ENCODE data around the gene CCDC88B. TPM values are rescaled to one million over a fixed set of nuclear protein-coding genes. Genes with fewer than 3 reads are reported as not detected.

CCDC88B gene
- total RNA-seq, 4 donors from 2014 or later, result 3.3 to 8.3 (median 5.4) TPM

- Histone ChIP-seq H3K36me3 (no peaks in the 10 kb centered on the region), H3K27ac (no peak overlapping the region), H3K4me3 (no peak overlapping the region), H3K9me3 (no peaks in the 10 kb centered on the region), H3K4me1 (peaks cover 9% of the 10 kb centered on the region), H3K27me3 (peaks cover 11% of the 10 kb centered on the region)
- no peak for DNase-seq (ENCODE audit: low spot score in 2 of 2)
- TF ChIP-seq POLR2A (IDR thresholded peaks at IDR 0.05) (no peak), EP300 (IDR thresholded peaks at IDR 0.05) (no peak), POLR2AphosphoS5 (IDR thresholded peaks at IDR 0.05) (no peak), CTCF (IDR thresholded peaks at IDR 0.05) (no peak)
- 37% methylated on average over 15 of the region's 15 CpGs for whole genome bisulfite sequencing
Observed at GRCh38 chr11:64396079-64396591, 56.1 kb downstream of the CCDC88B start.

- Histone ChIP-seq H3K27ac (no peak overlapping the region), H3K4me1 (peaks cover 9% of the 10 kb centered on the region), H3K9me3 (no peaks in the 10 kb centered on the region), H3K4me3 (no peak overlapping the region), H3K36me3 (no peaks in the 10 kb centered on the region), H3K27me3 (peaks cover 20% of the 10 kb centered on the region)
- WGBS, result 34% methylated on average over 6 of the region's 6 CpGs
- no peak for DNase-seq (ENCODE audit: low spot score in 2 of 2)
- no peak for TF ChIP-seq CTCF (IDR thresholded peaks at IDR 0.05)
- no peak for TF ChIP-seq EP300 (IDR thresholded peaks at IDR 0.05)
- no peak for TF ChIP-seq POLR2A (IDR thresholded peaks at IDR 0.05)
- TF ChIP-seq POLR2AphosphoS5 (IDR thresholded peaks at IDR 0.05), result no peak
Observed at GRCh38 chr11:64400102-64400501, 60.1 kb downstream of the CCDC88B start.

GRCh38 chr11:64400667-64401066 lies 60.7 kb downstream of the CCDC88B start:
- 85% methylated on average over 3 of the region's 3 CpGs for whole genome bisulfite sequencing
- Histone ChIP-seq H3K27ac (no peak overlapping the region), H3K4me3 (no peak overlapping the region), H3K27me3 (peaks cover 20% of the 10 kb centered on the region), H3K36me3 (no peaks in the 10 kb centered on the region), H3K4me1 (peaks cover 9% of the 10 kb centered on the region), H3K9me3 (no peaks in the 10 kb centered on the region)
- DNase-seq (ENCODE audit: low spot score in 2 of 2), result no peak
- TF ChIP-seq CTCF (IDR thresholded peaks at IDR 0.05) (no peak), POLR2AphosphoS5 (IDR thresholded peaks at IDR 0.05) (no peak), POLR2A (IDR thresholded peaks at IDR 0.05) (no peak), EP300 (IDR thresholded peaks at IDR 0.05) (no peak)

GRCh38 chr11:64401775-64402174 lies 61.8 kb downstream of the CCDC88B start:
- Histone ChIP-seq H3K27ac (no peak overlapping the region), H3K4me3 (no peak overlapping the region), H3K27me3 (peaks cover 12% of the 10 kb centered on the region), H3K4me1 (peaks cover 9% of the 10 kb centered on the region), H3K9me3 (no peaks in the 10 kb centered on the region), H3K36me3 (no peaks in the 10 kb centered on the region)
- TF ChIP-seq POLR2AphosphoS5 (IDR thresholded peaks at IDR 0.05), result no peak
- no peak for TF ChIP-seq CTCF (IDR thresholded peaks at IDR 0.05)
- TF ChIP-seq POLR2A (IDR thresholded peaks at IDR 0.05), result no peak
- TF ChIP-seq EP300 (IDR thresholded peaks at IDR 0.05), result no peak
- DNase-seq (ENCODE audit: low spot score in 2 of 2), result no peak
- WGBS, result 93% methylated on average over 7 of the region's 7 CpGs

GRCh38 chr11:64403106-64403505 lies 63.1 kb downstream of the CCDC88B start:
- H3K27me3 ChIP-seq, result peaks cover 9% of the 10 kb centered on the region
- WGBS, result 83% methylated on average over 5 of the region's 5 CpGs

More at GRCh38 chr11:64403106-64403505, 63.1 kb downstream of the CCDC88B start:
- no peaks in the 10 kb centered on the region for H3K36me3 ChIP-seq
- peaks cover 9% of the 10 kb centered on the region for H3K4me1 ChIP-seq
- TF ChIP-seq POLR2A (IDR thresholded peaks at IDR 0.05) (no peak), CTCF (IDR thresholded peaks at IDR 0.05) (no peak), EP300 (IDR thresholded peaks at IDR 0.05) (no peak), POLR2AphosphoS5 (IDR thresholded peaks at IDR 0.05) (no peak)
- no peak overlapping the region for H3K27ac ChIP-seq
- no peaks in the 10 kb centered on the region for H3K9me3 ChIP-seq
- H3K4me3 ChIP-seq, result no peak overlapping the region
- no peak for DNase-seq (ENCODE audit: low spot score in 2 of 2)

All from suprapubic skin (tissue), 4 donors.